AG09309 (cell line): Measurements from ENCODE around the gene CMSS1.

Source experiments
- DNase-seq: peaks from one replicate; pipeline ENCODE4 v3.0.0-alpha.2; 2010; ENCODE audit warnings: low read depth
- H3K4me3 ChIP-seq: 2 replicates; pipeline ENCODE4 v1.5.1; 2011; ENCODE audit warnings: mild to moderate bottlenecking, low read depth, low read length, moderate library complexity; ENCODE audit not compliant: control insufficient read depth
- CTCF ChIP-seq: IDR thresholded peaks from 2 replicates; pipeline ENCODE4 v1.5.1; 2011; ENCODE audit warnings: mild to moderate bottlenecking, low read depth, low read length, inconsistent platforms; ENCODE audit not compliant: insufficient read depth, control insufficient read depth; ENCODE audit errors: missing control alignments

The CMSS1 gene

DNA sequence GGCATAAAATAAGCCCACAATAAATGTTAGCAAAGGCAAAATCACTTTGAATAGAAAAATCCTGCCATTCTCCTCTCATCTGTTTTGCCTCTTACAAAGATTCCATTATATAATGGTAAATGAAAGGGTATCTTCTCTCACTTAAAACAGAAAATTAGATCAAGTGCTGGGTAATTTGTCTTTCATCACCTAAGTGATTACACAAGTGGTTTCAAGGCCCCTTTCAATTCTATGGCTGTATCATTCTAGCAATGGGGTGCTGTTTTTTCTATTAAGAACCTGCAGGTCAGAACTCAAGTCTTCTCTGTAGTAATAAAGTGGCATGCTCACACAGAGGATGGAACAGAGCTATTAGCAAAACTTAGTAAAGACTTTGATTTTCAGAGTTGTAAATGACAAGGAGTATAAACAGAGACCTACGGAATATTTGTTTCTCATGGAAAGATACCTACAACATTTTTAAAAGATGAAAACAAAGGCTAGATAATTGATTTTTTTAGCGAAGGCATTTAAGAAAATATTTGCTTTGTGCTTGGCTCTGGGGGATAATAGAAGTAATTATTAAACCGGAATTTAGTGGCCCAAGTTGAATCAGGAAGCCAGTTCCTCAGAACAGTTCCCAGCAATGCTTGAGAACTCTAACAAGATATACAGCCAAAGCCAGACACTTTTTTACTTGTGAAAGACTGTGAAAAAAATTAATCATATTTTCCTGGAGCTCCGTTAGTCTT, 137.4 kb downstream of the CMSS1 start:
- no peak for DNase-seq
- TF ChIP-seq CTCF: no peak
- H3K4me3 ChIP-seq: no peak overlapping the region

GRCh38 chr3:99955773-99956562, 138.3 kb downstream of the CMSS1 start:
- H3K4me3 ChIP-seq: no peak overlapping the region
- no peak for DNase-seq
- TF ChIP-seq CTCF: no peak

GRCh38 chr3:99957151-99957796, 139.6 kb downstream of the CMSS1 start:
- TF ChIP-seq CTCF: no peak
- DNase-seq: no peak
- H3K4me3 ChIP-seq: no peak overlapping the region

DNA sequence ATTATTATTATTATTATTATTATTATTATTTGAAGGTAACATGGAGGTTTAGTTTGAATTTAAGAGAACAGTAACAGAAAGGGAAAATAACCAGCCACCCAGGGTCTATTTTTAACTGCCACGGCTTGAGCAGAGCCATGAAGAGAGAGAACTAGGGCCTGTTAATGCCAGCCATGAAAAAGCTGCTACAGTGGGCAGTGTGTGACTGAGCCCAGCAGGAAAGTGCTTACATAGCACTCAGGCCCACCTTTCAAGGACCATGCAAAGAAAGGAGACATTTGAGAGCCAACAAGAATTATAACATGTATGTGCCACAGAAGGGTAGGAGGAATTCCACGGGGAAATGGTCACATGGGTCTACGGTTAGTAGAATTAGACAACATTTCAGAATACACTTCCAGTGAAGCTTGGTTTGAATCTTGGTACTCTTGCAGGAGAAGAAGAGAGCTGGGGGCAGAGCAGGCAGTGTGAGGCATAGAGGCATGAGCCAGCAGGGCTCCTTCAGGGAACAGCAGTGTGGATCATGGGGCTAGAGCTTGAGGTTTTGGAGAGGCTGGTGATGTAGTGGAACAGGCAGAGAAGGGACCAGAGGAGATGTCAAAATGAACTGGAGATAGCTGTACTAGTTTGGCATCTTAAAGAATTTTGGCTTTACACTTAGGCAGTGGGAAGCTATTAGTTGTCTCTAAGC, 140.7 kb downstream of the CMSS1 start:
- no peak for DNase-seq
- H3K4me3 ChIP-seq: no peak overlapping the region
- no peak for TF ChIP-seq CTCF

DNA sequence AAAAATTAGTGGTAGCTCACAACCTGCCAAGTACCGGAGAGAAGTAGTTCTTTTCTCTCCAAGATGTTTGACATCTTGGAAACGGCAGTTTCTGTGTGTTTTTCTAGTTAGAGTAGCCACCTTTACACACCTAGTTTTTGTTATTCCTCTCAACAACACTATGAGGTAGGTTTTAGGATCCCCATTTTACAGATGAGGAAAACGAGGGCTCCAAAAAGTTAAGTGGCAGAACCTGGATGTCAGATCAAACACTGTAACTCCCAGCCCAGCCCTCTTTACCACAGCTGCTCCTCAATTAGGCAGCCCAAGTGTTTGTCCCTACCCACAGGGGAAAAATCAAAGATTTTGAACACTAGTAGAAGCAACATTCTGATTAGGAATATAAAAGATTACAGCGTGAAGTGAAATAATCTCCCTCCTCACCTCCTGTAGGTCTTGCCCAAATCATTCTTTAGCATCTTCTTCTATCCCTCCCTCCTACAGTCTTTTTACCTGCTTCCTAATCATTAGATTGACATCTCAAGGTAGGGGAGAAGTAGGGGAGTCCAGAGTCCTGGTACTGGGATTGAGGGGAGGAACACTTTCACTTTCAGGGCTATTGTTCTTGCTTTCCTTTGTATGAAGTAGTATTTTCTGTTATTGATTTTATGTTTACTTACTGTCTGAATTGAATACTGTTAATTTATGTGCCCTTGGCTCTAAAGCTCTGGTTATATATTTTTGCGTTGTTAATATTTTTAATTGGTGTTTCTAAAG, 142.6 kb downstream of the CMSS1 start:
- DNase-seq: no peak
- no peak for TF ChIP-seq CTCF
- no peak overlapping the region for H3K4me3 ChIP-seq

- DNase-seq: no peak
- no peak for TF ChIP-seq CTCF
Observed at GRCh38 chr3:99960941-99961340, 143.3 kb downstream of the CMSS1 start.

More at GRCh38 chr3:99960941-99961340, 143.3 kb downstream of the CMSS1 start:
- no peak overlapping the region for H3K4me3 ChIP-seq
